Measurements from ENCODE around the gene TOE1.

DNA sequence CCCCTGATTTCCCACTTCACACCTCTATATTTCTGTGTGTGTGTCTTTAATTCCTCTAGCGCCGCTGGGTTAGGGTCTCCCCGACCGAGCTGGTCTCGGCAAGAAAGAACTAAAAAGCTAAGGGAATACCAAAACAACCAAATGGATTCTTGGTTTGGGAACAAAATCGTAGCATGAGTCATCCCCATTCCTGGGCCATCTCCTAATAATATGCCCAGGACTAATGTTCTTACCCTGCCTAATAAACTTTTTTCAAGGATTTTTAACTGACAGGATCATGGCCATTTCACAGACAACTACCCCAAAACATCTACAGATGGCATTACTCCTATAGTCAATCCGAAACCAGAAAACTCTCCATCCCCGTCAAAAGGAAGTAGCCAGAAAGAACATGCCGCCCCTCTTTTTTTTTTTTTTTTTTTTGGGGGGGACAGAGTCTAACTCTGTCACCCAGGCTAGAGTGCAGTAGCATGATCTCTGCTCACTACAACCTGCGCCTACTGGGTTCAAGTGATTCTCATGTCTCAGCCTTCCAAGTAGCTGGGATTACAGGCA is 17.4 kb upstream of the TOE1 start:
- TF ChIP-seq, protein P1, sequence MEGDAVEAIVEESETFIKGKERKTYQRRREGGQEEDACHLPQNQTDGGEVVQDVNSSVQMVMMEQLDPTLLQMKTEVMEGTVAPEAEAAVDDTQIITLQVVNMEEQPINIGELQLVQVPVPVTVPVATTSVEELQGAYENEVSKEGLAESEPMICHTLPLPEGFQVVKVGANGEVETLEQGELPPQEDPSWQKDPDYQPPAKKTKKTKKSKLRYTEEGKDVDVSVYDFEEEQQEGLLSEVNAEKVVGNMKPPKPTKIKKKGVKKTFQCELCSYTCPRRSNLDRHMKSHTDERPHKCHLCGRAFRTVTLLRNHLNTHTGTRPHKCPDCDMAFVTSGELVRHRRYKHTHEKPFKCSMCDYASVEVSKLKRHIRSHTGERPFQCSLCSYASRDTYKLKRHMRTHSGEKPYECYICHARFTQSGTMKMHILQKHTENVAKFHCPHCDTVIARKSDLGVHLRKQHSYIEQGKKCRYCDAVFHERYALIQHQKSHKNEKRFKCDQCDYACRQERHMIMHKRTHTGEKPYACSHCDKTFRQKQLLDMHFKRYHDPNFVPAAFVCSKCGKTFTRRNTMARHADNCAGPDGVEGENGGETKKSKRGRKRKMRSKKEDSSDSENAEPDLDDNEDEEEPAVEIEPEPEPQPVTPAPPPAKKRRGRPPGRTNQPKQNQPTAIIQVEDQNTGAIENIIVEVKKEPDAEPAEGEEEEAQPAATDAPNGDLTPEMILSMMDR (IDR thresholded peaks at IDR 0.05; ENCODE audit: low read depth, low read length): no peak
- no peak for TF ChIP-seq EZH2phosphoT487 (IDR thresholded peaks at IDR 0.05; ENCODE audit: low read depth)

Data from OCI-LY3 (cell line).